GM12878 (cell line): ENCODE measurements around the gene ITSN2. TPM values are rescaled to one million over a fixed set of nuclear protein-coding genes. Genes with fewer than 3 reads are reported as not detected.

ENCODE experiments used
- ATAC-seq: fragments of 200-7000 bp; cut with Tn5 transposase; 3 replicates; pipeline ENCODE4 v1.9.1; 2020; ENCODE audit warnings: mild to moderate bottlenecking, moderate library complexity
- BruUV-seq: library from RNA; stranded (reverse); fragments of 400-500 nt; replicated peaks from 2 replicates; lab custom pipeline; 2021; lab: Mats Ljungman, UMichigan
- CTCF ChIA-PET: fragments of 300-600 bp; sonication (Branson Sonifier 250); formaldehyde crosslinking; extraction: SDS; loops from one replicate; lab custom pipeline; 2021; ENCODE audit warnings: inconsistent platforms; lab: Yijun Ruan, JAX
- POLR2A ChIA-PET: fragments of 350-600 bp; formaldehyde crosslinking; extraction: SDS; loops from one replicate; lab custom pipeline; 2021; ENCODE audit warnings: inconsistent platforms; lab: Charles Lee
- RAD21 ChIA-PET: fragments of 300-600 bp; sonication (Branson Sonifier 250); formaldehyde crosslinking; loops from one replicate; lab custom pipeline; 2023; ENCODE audit warnings: antibody characterized with exemption; ENCODE audit not compliant: unreplicated experiment; lab: Charles Lee
- SMC1A ChIA-PET: fragments of 300-600 bp; sonication (Branson Sonifier 250); formaldehyde crosslinking; loops from one replicate; lab custom pipeline; 2023; ENCODE audit not compliant: unreplicated experiment, uncharacterized antibody; lab: Charles Lee
- DNase-seq: peaks from one replicate; pipeline ENCODE4 v3.0.0-alpha.2; 2011; ENCODE audit warnings: low read depth, low spot score
- FAIRE-seq: peaks from 3 replicates; lab custom pipeline; 2011; peaks lifted over from hg19 to GRCh38; lab: Jason Lieb, UNC
- H2AFZ ChIP-seq: 2 replicates; pipeline ENCODE4 v1.6.0; 2011; ENCODE audit warnings: low read depth, low read length, control low read depth; ENCODE audit not compliant: control insufficient read depth
- H3K27ac ChIP-seq: 2 replicates; pipeline ENCODE4 v1.5.1; 2011; ENCODE audit warnings: control low read depth; ENCODE audit not compliant: control insufficient read depth, insufficient read depth
- H3K27me3 ChIP-seq, 2 experiments: replicated peaks in 1 of 2; 2 replicates each; pipeline versions ENCODE4 v1.6.0 to v1.6.1; 2011; ENCODE audit warnings: low read length in 1 of 2; ENCODE audit not compliant: control insufficient read depth in 2 of 2, insufficient read depth in 2 of 2
- H3K36me3 ChIP-seq, 2 experiments: 2 replicates each; pipeline ENCODE4 v1.5.1; 2011; ENCODE audit warnings: low read length in 1 of 2; ENCODE audit not compliant: control insufficient read depth in 2 of 2, insufficient read depth in 2 of 2
- H3K4me1 ChIP-seq: 2 replicates; pipeline ENCODE4 v1.6.1; 2011; ENCODE audit warnings: mild to moderate bottlenecking, low read length, moderate library complexity, mixed read lengths; ENCODE audit not compliant: control insufficient read depth, insufficient read depth
- H3K4me2 ChIP-seq: 2 replicates; pipeline ENCODE4 v1.6.0; 2011; ENCODE audit warnings: control low read depth; ENCODE audit not compliant: control insufficient read depth, insufficient read depth
- H3K4me3 ChIP-seq: fragments of 200-600 bp; sonication (generic); 2 replicates; pipeline ENCODE4 v1.5.1; 2016
- H3K79me2 ChIP-seq: 2 replicates; pipeline ENCODE4 v1.6.0; 2011; ENCODE audit warnings: low read length; ENCODE audit not compliant: control insufficient read depth, insufficient read depth
- H3K9ac ChIP-seq: 2 replicates; pipeline ENCODE4 v1.8.0; 2011; ENCODE audit warnings: low read length, control low read depth, mixed read lengths; ENCODE audit not compliant: control insufficient read depth, insufficient read depth
- H3K9me3 ChIP-seq: replicated peaks from 3 replicates; pipeline ENCODE4 v1.5.1; 2011; ENCODE audit warnings: mild to moderate bottlenecking, low read length; ENCODE audit not compliant: control insufficient read depth, insufficient read depth
- H4K20me1 ChIP-seq: 2 replicates; pipeline ENCODE4 v1.6.0; 2011; ENCODE audit not compliant: control insufficient read depth, insufficient read depth
- ATF7 ChIP-seq: fragments of 450-650 bp; IDR thresholded peaks from 2 replicates; pipeline ENCODE4 v1.6.1; 2016; ENCODE audit warnings: low read depth, mild to moderate bottlenecking
- BMI1 ChIP-seq: fragments of 450-650 bp; IDR thresholded peaks from 2 replicates; pipeline ENCODE4 v1.6.1; 2016; ENCODE audit warnings: mild to moderate bottlenecking, moderate library complexity, borderline replicate concordance
- BRCA1 ChIP-seq: IDR thresholded peaks from 2 replicates; pipeline ENCODE4 v1.6.1; 2011; ENCODE audit warnings: low read depth, low read length, improper control_type of control experiment
- CBFB ChIP-seq: IDR thresholded peaks from 2 replicates; pipeline ENCODE4 v1.6.1; 2016; ENCODE audit warnings: antibody characterized with exemption, low read depth
- GABPA ChIP-seq: IDR thresholded peaks from 2 replicates; pipeline ENCODE4 v1.6.1; 2014; ENCODE audit warnings: antibody characterized with exemption, low read depth, mild to moderate bottlenecking, inconsistent platforms
- HDGF ChIP-seq: fragments of 450-650 bp; IDR thresholded peaks from 2 replicates; pipeline ENCODE4 v1.6.1; 2016; ENCODE audit warnings: antibody characterized with exemption
- IKZF1 ChIP-seq: fragments of 450-650 bp; conservative IDR thresholded peaks from 2 replicates; pipeline ENCODE4 v1.6.1; 2017; ENCODE audit warnings: antibody characterized with exemption, mild to moderate bottlenecking
- LARP7 ChIP-seq: fragments of 450-650 bp; IDR thresholded peaks from 2 replicates; pipeline ENCODE4 v1.6.1; 2017; ENCODE audit warnings: mild to moderate bottlenecking
- NR2C1 ChIP-seq: fragments of 450-650 bp; IDR thresholded peaks from 2 replicates; pipeline ENCODE4 v1.6.1; 2017; ENCODE audit warnings: antibody characterized with exemption, mild to moderate bottlenecking, moderate library complexity
- POLR2AphosphoS5 ChIP-seq: IDR thresholded peaks from 2 replicates; pipeline ENCODE4 v1.6.1; 2011; ENCODE audit warnings: mild to moderate bottlenecking, low read length, inconsistent platforms
- WGBS: methylation state at CpG from one replicate; pipeline ENCODE4 v1.1.6; 2016; ENCODE audit warnings: low lambda C conversion rate; ENCODE audit not compliant: insufficient replicate concordance, insufficient coverage; ENCODE audit errors: missing lambda C conversion rate; 5-methylcytosine and 5-hydroxymethylcytosine counted together
- in situ Hi-C: fragments of 300-500 bp; cut with MboI; formaldehyde crosslinking; loops from 9 replicates; pipeline ENCODE4 v1.14.3; 2018; ENCODE audit warnings: mixed read lengths
- intact Hi-C: fragments of 100-400 bp; cut with micrococcal nuclease; formaldehyde crosslinking; loops from one replicate; pipeline ENCODE4 v1.14.2; 2022; ENCODE audit not compliant: unreplicated experiment
- polyA plus RNA-seq, 11 experiments: library from polyadenylated mRNA; depleted of rRNA in 4 of 11; unstranded in 6 of 11; stranded (reverse) in 5 of 11; fragments of >200 nt; fragmentation: Nextera tagmentation in 4 of 11; fragmentation: Illumina TruSeq in 1 of 11; extraction: Ambion mirVana in 4 of 11; extraction: Trizol in 1 of 11; gene quantifications; 1 replicate in 1 of 11; 2 replicates in 10 of 11; pipeline versions ENCODE4 v1.2.1 to v1.2.3, GENCODE V29; 2011 to 2016; ENCODE audit warnings: inconsistent platforms in 2 of 11, missing spikeins in 2 of 11, low read depth in 1 of 11
- total RNA-seq, 4 experiments: library from RNA; depleted of rRNA in 3 of 4; stranded (reverse); fragments of >200 nt in 3 of 4; fragmentation: Illumina TruSeq in 1 of 4; extraction: Trizol in 1 of 4; gene quantifications; 2 replicates each; pipeline versions ENCODE4 v1.2.1 to v1.2.3, GENCODE V29; 2013 to 2021
- TF ChIP-seq, protein P1 (sequence below): IDR thresholded peaks from 2 replicates; pipeline ENCODE4 v1.6.1; 2011; ENCODE audit warnings: mild to moderate bottlenecking, low read depth, low read length, moderate library complexity; ENCODE audit not compliant: insufficient replicate concordance
- TF ChIP-seq, protein P2 (sequence below): IDR thresholded peaks from 2 replicates; pipeline ENCODE4 v1.6.1; 2011; ENCODE audit warnings: low read depth, mild to moderate bottlenecking, low read length, moderate library complexity, borderline replicate concordance; ENCODE audit errors: extremely low read depth
- TF ChIP-seq, protein P3 (sequence below): IDR thresholded peaks from 2 replicates; pipeline ENCODE4 v1.6.1; 2011; ENCODE audit warnings: borderline replicate concordance, low read depth, mild to moderate bottlenecking, moderate library complexity, mixed read lengths, low read length; ENCODE audit not compliant: insufficient read depth; ENCODE audit errors: extremely low read length

The ITSN2 gene
- total and polyA plus RNA-seq, 10 of the 15 experiments (the other 5 are each of a cell fraction or from before 2014, with no cell fraction given), result 20.5 to 80.0 (median 54.7) TPM

GRCh38 chr2:24353973-24354372 is 6.4 kb downstream of the ITSN2 start:
- Histone ChIP-seq H2AFZ (no peak overlapping the region), H3K4me2 (peak overlapping the region; percentile 72), H3K27ac (peak overlapping the region; percentile 58), H3K79me2 (peaks cover 96% of the 10 kb centered on the region), H3K36me3 (no peaks in the 10 kb centered on the region), H4K20me1 (no peaks in the 10 kb centered on the region), H3K27me3 (no peaks in the 10 kb centered on the region), H3K4me1 (peaks cover 26% of the 10 kb centered on the region)
- ChIA-PET POLR2A (interaction anchor here (1.2 kb wide), 1 partner anchor 37 kb away, joined by 4 read pairs; no protein-coding TSS in a partner anchor), SMC1A (interaction anchor here (0.7 to 3.1 kb wide), 6 partner anchors 9 to 239 kb away, joined by 3 to 30 read pairs (median 4); no protein-coding TSS in a partner anchor)
- FAIRE-seq, result no peak
- in situ Hi-C loops, result loop anchor here (25.0 kb wide), 1 partner anchor 967 kb away; the partner anchor contains the start of gene KLHL29
- TF ChIP-seq ATF7 (peak; percentile 36; the same call in 1 of the 2 replicates), BRCA1 (no peak)
- TF ChIP-seq, protein P1, sequence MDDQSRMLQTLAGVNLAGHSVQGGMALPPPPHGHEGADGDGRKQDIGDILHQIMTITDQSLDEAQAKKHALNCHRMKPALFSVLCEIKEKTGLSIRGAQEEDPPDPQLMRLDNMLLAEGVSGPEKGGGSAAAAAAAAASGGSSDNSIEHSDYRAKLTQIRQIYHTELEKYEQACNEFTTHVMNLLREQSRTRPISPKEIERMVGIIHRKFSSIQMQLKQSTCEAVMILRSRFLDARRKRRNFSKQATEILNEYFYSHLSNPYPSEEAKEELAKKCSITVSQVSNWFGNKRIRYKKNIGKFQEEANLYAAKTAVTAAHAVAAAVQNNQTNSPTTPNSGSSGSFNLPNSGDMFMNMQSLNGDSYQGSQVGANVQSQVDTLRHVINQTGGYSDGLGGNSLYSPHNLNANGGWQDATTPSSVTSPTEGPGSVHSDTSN, result no peak
- TF ChIP-seq, all 136 proteins: peak for 1
- ChIA-PET RAD21 (interaction anchor here (0.7 to 2.3 kb wide), 4 partner anchors 9 to 25 kb away, joined by 3 to 10 read pairs (median 7); no protein-coding TSS in a partner anchor), CTCF (interaction anchor here (5.2 kb wide), 1 partner anchor 12 kb away, joined by 44 read pairs; no protein-coding TSS in a partner anchor)
- Histone ChIP-seq H3K9ac (no peak overlapping the region), H3K9me3 (no peaks in the 10 kb centered on the region), H3K4me3 (peak overlapping the region; percentile 37)
- no peak for DNase-seq
- ATAC-seq, result peak; percentile 37
- no TSS peak for BruUV-seq
- WGBS, result 48% methylated on average over 1 of the region's 1 CpG
- intact Hi-C loops, result loop anchor here (2.0 kb wide), 1 partner anchor 39 kb away; no protein-coding TSS in a partner anchor

- H3K4me2 ChIP-seq, result peak overlapping the region; percentile 72
- H3K9ac ChIP-seq, result no peak overlapping the region
- WGBS, result 69% methylated on average over 5 of the region's 5 CpGs
- no peaks in the 10 kb centered on the region for H4K20me1 ChIP-seq
- ATAC-seq (no peak), FAIRE-seq (no peak), DNase-seq (no peak)
- no peaks in the 10 kb centered on the region for H3K27me3 ChIP-seq
- 0 out of 2 replicates have a peak overlapping the region, but pooled peaks have one; percentile 4 for H3K27ac ChIP-seq
- H3K9me3 ChIP-seq, result no peaks in the 10 kb centered on the region
- CTCF ChIA-PET, result interaction anchor here (5.2 kb wide), 1 partner anchor 12 kb away, joined by 44 read pairs; no protein-coding TSS in a partner anchor
- POLR2A ChIA-PET, result no interaction called here
- H3K4me1 ChIP-seq, result peaks cover 28% of the 10 kb centered on the region
- BruUV-seq, result no TSS peak
- RAD21 ChIA-PET, result interaction anchor here (2.3 kb wide), 1 partner anchor 11 kb away, joined by 10 read pairs; no protein-coding TSS in a partner anchor
- no peaks in the 10 kb centered on the region for H3K36me3 ChIP-seq
- H3K4me3 ChIP-seq, result peak overlapping the region; percentile 37
- H3K79me2 ChIP-seq, result peaks cover 96% of the 10 kb centered on the region
- intact Hi-C loops (no loop called here), in situ Hi-C loops (loop anchor here (25.0 kb wide), 1 partner anchor 966 kb away; the partner anchor contains the start of gene KLHL29)
- SMC1A ChIA-PET, result interaction anchor here (0.7 to 3.1 kb wide), 3 partner anchors 10 to 239 kb away, joined by 3 to 30 read pairs (median 5); no protein-coding TSS in a partner anchor
- H2AFZ ChIP-seq, result no peak overlapping the region
- TF ChIP-seq GABPA (no peak), POLR2AphosphoS5 (no peak), BMI1 (no peak), NR2C1 (no peak), HDGF (no peak), LARP7 (no peak; the same call in 1 of the 2 replicates), CBFB (no peak), IKZF1 (no peak)
- TF ChIP-seq, protein P2, sequence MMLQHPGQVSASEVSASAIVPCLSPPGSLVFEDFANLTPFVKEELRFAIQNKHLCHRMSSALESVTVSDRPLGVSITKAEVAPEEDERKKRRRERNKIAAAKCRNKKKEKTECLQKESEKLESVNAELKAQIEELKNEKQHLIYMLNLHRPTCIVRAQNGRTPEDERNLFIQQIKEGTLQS, result no peak
- TF ChIP-seq, protein P3, sequence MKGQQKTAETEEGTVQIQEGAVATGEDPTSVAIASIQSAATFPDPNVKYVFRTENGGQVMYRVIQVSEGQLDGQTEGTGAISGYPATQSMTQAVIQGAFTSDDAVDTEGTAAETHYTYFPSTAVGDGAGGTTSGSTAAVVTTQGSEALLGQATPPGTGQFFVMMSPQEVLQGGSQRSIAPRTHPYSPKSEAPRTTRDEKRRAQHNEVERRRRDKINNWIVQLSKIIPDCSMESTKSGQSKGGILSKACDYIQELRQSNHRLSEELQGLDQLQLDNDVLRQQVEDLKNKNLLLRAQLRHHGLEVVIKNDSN, result no peak
Observed at GRCh38 chr2:24353364-24353763, 7.0 kb downstream of the ITSN2 start.
